ENCODE measurements around the gene HOXC5.

The HOXC5 gene

DNA sequence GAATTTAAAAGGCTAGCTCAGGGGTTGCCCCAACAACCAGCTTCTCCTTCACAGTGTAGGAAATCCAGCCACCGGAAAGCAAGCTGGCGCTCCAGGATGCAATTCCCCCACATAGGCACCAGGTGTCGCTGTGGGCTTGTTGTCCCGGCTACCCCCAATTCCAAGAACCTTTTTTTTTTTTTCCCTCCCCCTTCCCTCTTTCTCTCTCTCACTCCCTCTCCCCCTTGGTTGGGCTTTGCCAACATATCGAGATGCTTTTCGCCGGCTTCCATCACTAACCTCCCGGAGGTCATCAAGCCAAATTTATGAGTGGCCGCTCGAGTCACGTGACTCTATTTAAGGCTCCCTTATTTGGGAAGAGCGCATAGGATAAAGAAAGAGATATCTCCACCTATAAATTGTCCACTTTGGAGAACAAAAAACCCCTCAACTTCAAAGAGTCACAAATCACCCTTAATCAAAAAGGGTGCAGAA lies at the start of gene HOXC5:
Gene HOXC5 (plus strand): TSS at position 424 of the 474 bp plus-strand sequence. CDS start 73 bp downstream, outside the sequence.
- H3K4me3 ChIP-seq (replicated peaks; ENCODE audit: low read depth, low read length): peak within 1 kb of the TSS; percentile 23
- peak; percentile 71 for DNase-seq (ENCODE audit: low read depth)
- TF ChIP-seq, protein P1, sequence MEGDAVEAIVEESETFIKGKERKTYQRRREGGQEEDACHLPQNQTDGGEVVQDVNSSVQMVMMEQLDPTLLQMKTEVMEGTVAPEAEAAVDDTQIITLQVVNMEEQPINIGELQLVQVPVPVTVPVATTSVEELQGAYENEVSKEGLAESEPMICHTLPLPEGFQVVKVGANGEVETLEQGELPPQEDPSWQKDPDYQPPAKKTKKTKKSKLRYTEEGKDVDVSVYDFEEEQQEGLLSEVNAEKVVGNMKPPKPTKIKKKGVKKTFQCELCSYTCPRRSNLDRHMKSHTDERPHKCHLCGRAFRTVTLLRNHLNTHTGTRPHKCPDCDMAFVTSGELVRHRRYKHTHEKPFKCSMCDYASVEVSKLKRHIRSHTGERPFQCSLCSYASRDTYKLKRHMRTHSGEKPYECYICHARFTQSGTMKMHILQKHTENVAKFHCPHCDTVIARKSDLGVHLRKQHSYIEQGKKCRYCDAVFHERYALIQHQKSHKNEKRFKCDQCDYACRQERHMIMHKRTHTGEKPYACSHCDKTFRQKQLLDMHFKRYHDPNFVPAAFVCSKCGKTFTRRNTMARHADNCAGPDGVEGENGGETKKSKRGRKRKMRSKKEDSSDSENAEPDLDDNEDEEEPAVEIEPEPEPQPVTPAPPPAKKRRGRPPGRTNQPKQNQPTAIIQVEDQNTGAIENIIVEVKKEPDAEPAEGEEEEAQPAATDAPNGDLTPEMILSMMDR (IDR thresholded peaks at IDR 0.05; ENCODE audit: low read length, missing control alignments): peak; percentile 86

- H3K4me3 ChIP-seq (replicated peaks; ENCODE audit: low read depth, low read length): no peak overlapping the region
- DNase-seq (ENCODE audit: low read depth): no peak
- TF ChIP-seq, protein P1 (IDR thresholded peaks at IDR 0.05; ENCODE audit: low read length, missing control alignments): no peak
Measured at GRCh38 chr12:53983568-53983949, 49.3 kb upstream of the HOXC5 start.

DNA sequence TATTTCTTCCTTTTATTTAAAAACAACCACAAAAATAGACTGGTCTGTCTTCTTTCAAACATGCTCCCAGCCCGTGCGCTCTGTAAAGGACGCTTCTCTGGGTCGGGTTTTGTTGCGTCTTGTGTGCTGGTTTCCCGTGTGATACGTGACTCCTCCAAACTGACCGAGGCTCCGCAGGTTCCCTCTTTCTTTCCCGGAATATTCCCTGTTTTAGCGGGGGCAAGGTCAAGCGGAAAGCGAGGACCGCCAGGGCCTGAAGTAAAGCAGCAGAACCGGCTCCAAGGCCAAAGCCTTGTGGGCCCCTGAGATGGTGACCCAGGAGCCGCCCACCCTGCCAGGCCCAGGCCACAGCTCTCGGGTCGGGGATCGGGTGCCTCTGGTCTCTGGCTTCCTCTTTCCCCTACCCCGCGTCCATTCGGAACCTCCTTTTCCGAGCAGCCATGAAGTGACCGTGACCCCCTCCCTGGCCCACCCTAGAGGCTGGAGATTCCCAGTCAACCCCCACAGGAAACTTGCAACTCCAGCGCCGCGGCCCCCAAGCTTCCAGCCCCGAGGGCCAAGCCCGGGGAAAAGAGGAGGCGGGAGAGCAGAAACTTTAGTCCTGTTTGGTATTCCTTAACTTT lies 48.8 kb upstream of the HOXC5 start:
- TF ChIP-seq, protein P1 (IDR thresholded peaks at IDR 0.05; ENCODE audit: low read length, missing control alignments): no peak
- DNase-seq (ENCODE audit: low read depth): no peak
- H3K4me3 ChIP-seq (replicated peaks; ENCODE audit: low read depth, low read length): no peak overlapping the region

DNA sequence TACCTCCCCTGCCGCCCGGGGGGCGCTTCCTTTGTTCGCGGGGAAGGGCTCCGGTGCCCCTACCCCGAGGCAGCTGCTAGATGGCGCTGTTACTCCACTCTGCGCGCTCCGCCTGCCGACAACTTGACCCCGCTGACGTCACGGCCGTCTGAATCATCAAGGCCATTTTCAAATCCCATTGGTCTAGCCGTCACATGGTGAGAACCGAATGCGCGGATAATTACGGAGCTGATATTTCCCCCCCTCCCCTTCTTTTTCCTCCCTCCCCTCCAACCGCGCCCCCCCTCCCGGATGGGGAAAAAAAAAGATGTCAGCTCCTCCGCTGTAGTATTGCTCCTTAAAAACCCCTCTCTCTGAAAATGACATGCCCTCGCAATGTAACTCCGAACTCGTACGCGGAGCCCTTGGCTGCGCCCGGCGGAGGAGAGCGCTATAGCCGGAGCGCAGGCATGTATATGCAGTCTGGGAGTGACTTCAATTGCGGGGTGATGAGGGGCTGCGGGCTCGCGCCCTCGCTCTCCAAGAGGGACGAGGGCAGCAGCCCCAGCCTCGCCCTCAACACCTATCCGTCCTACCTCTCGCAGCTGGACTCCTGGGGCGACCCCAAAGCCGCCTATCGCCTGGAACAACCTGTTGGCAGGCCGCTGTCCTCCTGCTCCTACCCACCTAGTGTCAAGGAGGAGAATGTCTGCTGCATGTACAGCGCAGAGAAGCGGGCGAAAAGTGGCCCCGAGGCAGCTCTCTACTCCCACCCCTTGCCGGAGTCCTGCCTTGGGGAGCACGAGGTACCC lies 47.8 kb upstream of the HOXC5 start, which contains the start of gene HOXC10:
Gene HOXC10 (plus strand): TSS at position 246 of the 791 bp plus-strand sequence. CDS start 114 bp downstream, at position 360.
- H3K4me3 ChIP-seq (replicated peaks; ENCODE audit: low read depth, low read length): no peak within 1 kb of the TSS
- TF ChIP-seq, protein P1 (IDR thresholded peaks at IDR 0.05; ENCODE audit: low read length, missing control alignments): peak; percentile 38
- peak; percentile 73 for DNase-seq (ENCODE audit: low read depth)

DNA sequence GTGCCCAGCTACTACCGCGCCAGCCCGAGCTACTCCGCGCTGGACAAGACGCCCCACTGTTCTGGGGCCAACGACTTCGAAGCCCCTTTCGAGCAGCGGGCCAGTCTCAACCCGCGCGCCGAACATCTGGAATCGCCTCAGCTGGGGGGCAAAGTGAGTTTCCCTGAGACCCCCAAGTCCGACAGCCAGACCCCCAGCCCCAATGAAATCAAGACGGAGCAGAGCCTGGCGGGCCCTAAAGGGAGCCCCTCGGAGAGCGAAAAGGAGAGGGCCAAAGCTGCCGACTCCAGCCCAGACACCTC lies 47.2 kb upstream of the HOXC5 start:
- no peak for DNase-seq (ENCODE audit: low read depth)
- H3K4me3 ChIP-seq (replicated peaks; ENCODE audit: low read depth, low read length): no peak overlapping the region
- TF ChIP-seq, protein P1 (IDR thresholded peaks at IDR 0.05; ENCODE audit: low read length, missing control alignments): no peak

DNA sequence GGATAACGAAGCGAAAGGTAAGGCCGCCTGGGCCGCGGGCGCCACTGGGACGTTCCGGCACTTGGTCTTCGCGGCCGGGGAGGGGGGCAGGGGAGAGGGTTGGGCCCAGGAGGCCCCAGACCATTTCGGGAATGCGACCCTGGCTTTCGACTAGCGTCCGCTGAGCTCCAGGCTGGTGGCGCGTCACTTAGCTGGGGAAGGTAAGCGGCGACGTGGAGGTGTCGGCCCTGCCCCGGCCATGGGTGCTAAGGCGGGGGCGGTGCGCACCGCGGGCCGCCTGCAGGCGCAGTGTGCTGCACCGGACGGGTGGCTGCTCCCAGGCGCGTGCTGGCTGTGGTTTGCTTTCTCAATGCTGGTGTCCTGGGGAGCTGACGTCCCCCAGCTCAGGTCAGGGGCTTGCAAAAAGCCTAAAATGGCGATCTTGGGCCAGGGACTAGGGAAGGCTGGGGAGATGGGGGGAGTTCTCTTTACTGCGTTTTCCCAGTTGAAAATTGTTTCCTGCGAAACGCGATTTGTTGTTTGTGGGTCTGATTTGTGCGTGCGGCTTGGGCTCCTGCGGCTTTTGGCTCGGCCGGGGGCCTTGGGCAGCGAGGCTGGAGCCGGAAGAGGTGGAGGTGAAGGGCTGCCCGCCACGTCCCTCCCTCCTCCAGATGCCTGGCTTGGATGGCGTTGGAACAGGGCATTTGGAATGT lies 46.7 kb upstream of the HOXC5 start:
- H3K4me3 ChIP-seq (replicated peaks; ENCODE audit: low read depth, low read length): no peak overlapping the region
- DNase-seq (ENCODE audit: low read depth): no peak
- TF ChIP-seq, protein P1 (IDR thresholded peaks at IDR 0.05; ENCODE audit: low read length, missing control alignments): no peak

Measured in fibroblast of pulmonary artery (primary cell).